OCI-LY7 (cell line): ENCODE data around the gene CGB8. TPM values are rescaled to one million over a fixed set of nuclear protein-coding genes. Genes with fewer than 3 reads are reported as not detected.

Source experiments
- BruUV-seq: library from RNA; stranded (reverse); fragments of 400-500 nt; replicated peaks from 2 replicates; lab custom pipeline; 2021; lab: Mats Ljungman, UMichigan
- CTCF ChIA-PET: fragments of 300-600 bp; sonication (Branson Sonifier 250); formaldehyde crosslinking; loops from one replicate; lab custom pipeline; 2022; ENCODE audit warnings: antibody characterized with exemption; ENCODE audit not compliant: unreplicated experiment; lab: Charles Lee
- POLR2A ChIA-PET: fragments of 300-600 bp; sonication (Branson Sonifier 250); formaldehyde crosslinking; loops from one replicate; lab custom pipeline; 2022; ENCODE audit warnings: antibody characterized with exemption; lab: Charles Lee
- DNase-seq: peaks from one replicate; pipeline ENCODE4 v3.0.0-alpha.2; 2015; ENCODE audit warnings: low spot score
- H2AFZ ChIP-seq: fragments of 200-600 bp; sonication (generic), shearing (Covaris generic); 2 replicates; pipeline ENCODE4 v1.6.1; 2014; ENCODE audit warnings: mild to moderate bottlenecking, antibody characterized with exemption, low read length, moderate library complexity
- H3K27ac ChIP-seq: fragments of 200-600 bp; sonication (generic); 2 replicates; pipeline ENCODE4 v1.5.1; 2014; ENCODE audit warnings: mixed run types, low read depth, mild to moderate bottlenecking, moderate library complexity, low read length, inconsistent platforms; ENCODE audit not compliant: poor library complexity, severe bottlenecking
- H3K36me3 ChIP-seq: fragments of 200-600 bp; sonication (generic); 2 replicates; pipeline ENCODE4 v1.6.1; 2014; ENCODE audit warnings: mild to moderate bottlenecking, antibody characterized with exemption, low read length, moderate library complexity, mixed read lengths; ENCODE audit not compliant: insufficient read depth
- H3K4me1 ChIP-seq: fragments of 200-600 bp; sonication (generic); 2 replicates; pipeline ENCODE4 v1.5.1; 2014; ENCODE audit warnings: mild to moderate bottlenecking, low read length; ENCODE audit not compliant: insufficient read depth, poor library complexity, severe bottlenecking
- H3K4me2 ChIP-seq: fragments of 200-600 bp; sonication (generic); 2 replicates; pipeline ENCODE4 v1.6.1; 2014; ENCODE audit warnings: mild to moderate bottlenecking, low read length
- H3K4me3 ChIP-seq: fragments of 200-600 bp; sonication (generic); 2 replicates; pipeline ENCODE4 v1.5.1; 2014; ENCODE audit warnings: mild to moderate bottlenecking, low read depth, low read length; ENCODE audit not compliant: poor library complexity, severe bottlenecking
- H3K79me2 ChIP-seq: fragments of 200-600 bp; sonication (generic); 2 replicates; pipeline ENCODE4 v1.6.1; 2016; ENCODE audit warnings: low read depth, mild to moderate bottlenecking, low read length, moderate library complexity, mixed read lengths; ENCODE audit not compliant: insufficient read depth
- H3K9me2 ChIP-seq: fragments of 200-600 bp; sonication (generic); 2 replicates; pipeline ENCODE4 v1.6.1; 2016; ENCODE audit warnings: mild to moderate bottlenecking, low read length, mixed read lengths; ENCODE audit not compliant: insufficient read depth
- H3K9me3 ChIP-seq: fragments of 200-600 bp; sonication (generic); 2 replicates; pipeline ENCODE4 v1.6.1; 2014; ENCODE audit warnings: mild to moderate bottlenecking, mixed run types, low read length, mixed read lengths
- H4K20me1 ChIP-seq: fragments of 200-600 bp; sonication (generic); 2 replicates; pipeline ENCODE4 v1.6.1; 2014; ENCODE audit warnings: mild to moderate bottlenecking, antibody characterized with exemption, low read length, moderate library complexity, mixed read lengths; ENCODE audit not compliant: insufficient read depth
- CTCF ChIP-seq: fragments of 200-600 bp; sonication (generic); conservative IDR thresholded peaks from 2 replicates; pipeline ENCODE4 v1.5.1; 2014; ENCODE audit warnings: mild to moderate bottlenecking, antibody characterized with exemption, low read length, moderate library complexity, mixed read lengths
- EZH2phosphoT487 ChIP-seq: fragments of 200-600 bp; sonication (generic); IDR thresholded peaks from 2 replicates; pipeline ENCODE4 v1.6.1; 2018; ENCODE audit warnings: low read depth, borderline replicate concordance, mild to moderate bottlenecking, mixed run types, antibody characterized with exemption, low read length, moderate library complexity, mixed read lengths
- intact Hi-C: fragments of 100-400 bp; cut with micrococcal nuclease; formaldehyde crosslinking; loops from one replicate; pipeline ENCODE4 v1.10.0; 2022; ENCODE audit not compliant: unreplicated experiment
- total RNA-seq, 2 experiments: library from RNA; depleted of rRNA in 1 of 2; stranded (reverse); fragments of >200 nt in 1 of 2; shearing (Covaris generic) in 1 of 2; gene quantifications; 2 replicates each; pipeline ENCODE4 v1.2.3, GENCODE V29; 2014 to 2022

The CGB8 gene
- total RNA-seq, 2 experiments from 2014 or later = not detected

GRCh38 chr19:49014123-49014869, 34.6 kb downstream of the CGB8 start:
- H3K79me2 ChIP-seq = no peaks in the 10 kb centered on the region
- no peak for TF ChIP-seq EZH2phosphoT487
- no peak for TF ChIP-seq CTCF
- ChIA-PET CTCF (no interaction called here), POLR2A (no interaction called here)
- no peak overlapping the region for H3K27ac ChIP-seq
- no peak for DNase-seq
- no peaks in the 10 kb centered on the region for H4K20me1 ChIP-seq
- no peak overlapping the region for H3K4me2 ChIP-seq
- peaks cover 21% of the 10 kb centered on the region for H3K4me1 ChIP-seq
- no peak overlapping the region for H2AFZ ChIP-seq
- BruUV-seq = no TSS peak
- intact Hi-C loops = no loop called here
- H3K36me3 ChIP-seq = peaks cover 69% of the 10 kb centered on the region
- H3K4me3 ChIP-seq = no peak overlapping the region
- no peaks in the 10 kb centered on the region for H3K9me3 ChIP-seq
- H3K9me2 ChIP-seq = no peaks in the 10 kb centered on the region

- no peak overlapping the region for H2AFZ ChIP-seq
- no peak overlapping the region for H3K4me2 ChIP-seq
- ChIA-PET POLR2A (no interaction called here), CTCF (no interaction called here)
- H3K36me3 ChIP-seq = peaks cover 82% of the 10 kb centered on the region
- no peaks in the 10 kb centered on the region for H3K9me3 ChIP-seq
- intact Hi-C loops = no loop called here
- no peak for DNase-seq
- BruUV-seq = no TSS peak
- no peak overlapping the region for H3K4me3 ChIP-seq
- H3K27ac ChIP-seq = no peak overlapping the region
- no peaks in the 10 kb centered on the region for H3K9me2 ChIP-seq
- TF ChIP-seq EZH2phosphoT487 (no peak), CTCF (no peak)
- no peaks in the 10 kb centered on the region for H3K79me2 ChIP-seq
- H3K4me1 ChIP-seq = no peaks in the 10 kb centered on the region
- no peaks in the 10 kb centered on the region for H4K20me1 ChIP-seq
These were observed 37.7 kb downstream of the CGB8 start for GRCh38 chr19:49011194-49011593.

GRCh38 chr19:49010453-49010852, 38.5 kb downstream of the CGB8 start:
- Histone ChIP-seq H3K27ac (no peak overlapping the region), H3K9me2 (no peaks in the 10 kb centered on the region), H3K9me3 (no peaks in the 10 kb centered on the region), H3K4me3 (no peak overlapping the region), H3K79me2 (no peaks in the 10 kb centered on the region), H3K36me3 (peaks cover 82% of the 10 kb centered on the region), H4K20me1 (no peaks in the 10 kb centered on the region), H2AFZ (no peak overlapping the region), H3K4me1 (no peaks in the 10 kb centered on the region), H3K4me2 (no peak overlapping the region)
- POLR2A ChIA-PET = interaction anchor here (0.6 kb wide), 1 partner anchor 50 kb away, joined by 3 read pairs; no protein-coding TSS in a partner anchor
- CTCF ChIA-PET = no interaction called here
- DNase-seq = no peak
- no TSS peak for BruUV-seq
- intact Hi-C loops = no loop called here
- no peak for TF ChIP-seq CTCF
- no peak for TF ChIP-seq EZH2phosphoT487
